Kidney epithelial cell (primary cell): ENCODE results near the gene HCRTR1. TPM values are rescaled to one million over a fixed set of nuclear protein-coding genes. Genes with fewer than 3 reads are reported as not detected.

Experiments
- DNase-seq: peaks from one replicate; pipeline ENCODE4 v3.0.0-alpha.2; 2010; ENCODE audit warnings: low read depth
- H3K27me3 ChIP-seq: 2 replicates; pipeline ENCODE4 v1.6.0; 2011; ENCODE audit warnings: low read length; ENCODE audit not compliant: control insufficient read depth, insufficient read depth
- H3K36me3 ChIP-seq: 2 replicates; pipeline ENCODE4 v1.5.1; 2011; ENCODE audit warnings: low read length; ENCODE audit not compliant: control insufficient read depth, insufficient read depth
- H3K4me3 ChIP-seq: 2 replicates; pipeline ENCODE4 v1.5.1; 2011; ENCODE audit warnings: low read depth, mild to moderate bottlenecking, control low read depth, low read length
- CTCF ChIP-seq: IDR thresholded peaks from 2 replicates; pipeline ENCODE4 v1.5.1; 2011; ENCODE audit warnings: mild to moderate bottlenecking, moderate library complexity, low read length, control low read depth, inconsistent platforms; ENCODE audit not compliant: insufficient read depth, poor library complexity, severe bottlenecking
- total RNA-seq: library from RNA; depleted of rRNA; stranded (reverse); fragments of >200 nt; gene quantifications from 2 replicates; pipeline ENCODE4 v1.2.3, GENCODE V29; 2015

The HCRTR1 gene
- total RNA-seq, 1 donor from 2014 or later: not detected

DNA sequence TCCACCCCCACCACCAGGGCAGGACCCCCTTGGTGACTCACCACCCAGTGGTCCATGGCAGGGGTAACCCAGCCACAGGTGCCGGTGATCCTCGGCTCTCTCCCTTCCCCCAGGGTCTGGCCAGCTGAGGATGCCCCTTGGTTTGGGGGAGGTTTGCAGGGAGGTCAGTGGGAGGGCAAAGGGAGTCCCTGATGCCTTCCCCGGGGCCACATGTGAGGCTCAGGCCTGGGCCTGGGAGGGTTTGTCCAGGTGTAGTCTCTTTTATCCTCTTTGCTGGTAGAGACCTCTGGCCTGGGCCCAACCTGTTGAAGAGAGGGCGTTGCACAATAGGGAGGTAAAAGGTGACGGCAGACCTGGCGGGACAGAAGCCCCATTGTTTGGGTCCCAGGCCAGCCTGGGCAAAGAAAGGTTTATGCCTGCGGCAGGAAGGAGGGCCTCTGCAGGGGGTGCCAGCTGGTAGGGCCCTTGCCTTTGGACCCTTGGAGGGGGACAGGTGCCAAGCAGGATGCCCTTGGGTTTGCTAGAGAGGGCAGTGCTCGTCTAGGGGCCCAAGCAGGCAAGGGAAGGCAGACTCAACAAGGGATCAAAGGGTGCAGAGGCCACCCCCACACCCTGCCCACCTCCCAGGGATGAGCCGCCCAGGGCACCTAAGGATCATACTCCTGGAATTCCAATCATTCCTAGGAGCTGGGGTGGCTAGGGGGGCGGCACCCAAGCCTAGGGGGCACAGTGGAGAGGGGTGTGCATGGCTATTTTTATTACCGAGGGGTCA lies 41.9 kb upstream of the HCRTR1 start:
- no peak overlapping the region for H3K4me3 ChIP-seq
- no peaks in the 10 kb centered on the region for H3K36me3 ChIP-seq
- no peak for DNase-seq
- no peaks in the 10 kb centered on the region for H3K27me3 ChIP-seq
- TF ChIP-seq CTCF: no peak

DNA sequence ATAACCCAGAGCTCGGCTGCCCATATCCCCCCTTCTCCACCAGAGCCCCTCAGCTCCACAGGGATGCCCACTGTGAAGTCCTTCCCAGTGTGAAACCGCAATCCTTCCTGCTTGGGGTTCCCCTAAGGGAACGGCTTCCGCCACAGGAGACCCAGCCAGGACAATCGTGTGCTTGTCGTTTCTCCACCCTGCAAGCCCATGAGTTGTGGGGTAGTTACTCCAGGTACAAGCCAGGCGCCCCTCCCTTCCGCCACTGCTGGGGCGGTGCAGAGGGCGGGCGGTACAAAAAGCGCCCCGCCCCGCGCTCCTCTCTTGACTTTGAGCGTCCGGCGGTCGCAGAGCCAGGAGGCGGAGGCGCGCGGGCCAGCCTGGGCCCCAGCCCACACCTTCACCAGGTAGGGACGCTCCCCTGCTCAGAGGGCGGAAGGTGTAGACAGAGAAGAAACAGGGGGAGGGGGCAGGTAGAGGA lies 41.3 kb upstream of the HCRTR1 start, which contains the start of gene TINAGL1:
TINAGL1 (plus strand) TSS at position 315 of the 469 bp plus-strand sequence. CDS start 634 bp downstream, outside the sequence.
- no peak for TF ChIP-seq CTCF
- H3K27me3 ChIP-seq: no peaks in the 10 kb centered on the region
- no peak for DNase-seq
- no peaks in the 10 kb centered on the region for H3K36me3 ChIP-seq
- H3K4me3 ChIP-seq: peak within 1 kb of the TSS; percentile 53

GRCh38 chr1:31576743-31577455 lies 40.6 kb upstream of the HCRTR1 start:
- Histone ChIP-seq H3K4me3 (peak overlapping the region; percentile 53), H3K27me3 (no peaks in the 10 kb centered on the region), H3K36me3 (no peaks in the 10 kb centered on the region)
- no peak for DNase-seq
- TF ChIP-seq CTCF: no peak

GRCh38 chr1:31577515-31578192 lies 39.8 kb upstream of the HCRTR1 start:
- Histone ChIP-seq H3K4me3 (peak overlapping the region; percentile 53), H3K36me3 (no peaks in the 10 kb centered on the region), H3K27me3 (no peaks in the 10 kb centered on the region)
- TF ChIP-seq CTCF: no peak
- no peak for DNase-seq

DNA sequence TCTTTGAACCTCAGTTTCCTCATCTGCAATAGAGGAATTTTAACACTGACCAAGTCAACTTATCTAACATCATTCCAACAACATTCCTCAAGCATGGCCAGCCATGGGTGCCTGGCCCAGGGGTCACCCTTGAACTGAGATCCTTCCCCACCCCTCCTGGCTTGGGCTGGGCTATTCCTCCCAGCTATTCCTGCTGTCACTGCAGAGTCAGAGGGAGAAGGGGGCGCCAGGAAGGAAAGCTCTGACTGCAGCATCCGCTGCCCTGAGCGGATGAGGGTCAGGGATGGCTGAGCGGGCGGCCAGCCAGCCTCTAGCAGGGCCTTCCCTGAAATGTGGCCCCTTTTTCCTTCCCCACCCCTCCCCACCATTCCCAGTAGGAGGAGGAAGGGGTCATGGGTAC lies 38.1 kb upstream of the HCRTR1 start:
- no peak overlapping the region for H3K4me3 ChIP-seq
- no peaks in the 10 kb centered on the region for H3K36me3 ChIP-seq
- no peak for DNase-seq
- no peaks in the 10 kb centered on the region for H3K27me3 ChIP-seq
- no peak for TF ChIP-seq CTCF
